Keratinocyte (primary cell): ENCODE results near the gene CRISPLD2.

Experiments
- EZH2 ChIP-seq: IDR thresholded peaks from one replicate; pipeline ENCODE4 v1.6.1; 2012; ENCODE audit warnings: inconsistent platforms, mild to moderate bottlenecking, low read length, moderate library complexity
- TF ChIP-seq, protein P1 (sequence below), 3 experiments: IDR thresholded peaks in 1 of 3; conservative IDR thresholded peaks in 1 of 3; optimal IDR thresholded peaks in 1 of 3; 2 replicates in 2 of 3; 3 replicates in 1 of 3; pipeline versions ENCODE3 to v1.5.1; 2011; ENCODE audit warnings: low read length in 3 of 3, mild to moderate bottlenecking in 3 of 3, moderate library complexity in 2 of 3, control low read depth in 1 of 3, inconsistent platforms in 1 of 3; ENCODE audit not compliant: insufficient read depth in 2 of 3; ENCODE audit errors: extremely low read depth in 1 of 3

DNA sequence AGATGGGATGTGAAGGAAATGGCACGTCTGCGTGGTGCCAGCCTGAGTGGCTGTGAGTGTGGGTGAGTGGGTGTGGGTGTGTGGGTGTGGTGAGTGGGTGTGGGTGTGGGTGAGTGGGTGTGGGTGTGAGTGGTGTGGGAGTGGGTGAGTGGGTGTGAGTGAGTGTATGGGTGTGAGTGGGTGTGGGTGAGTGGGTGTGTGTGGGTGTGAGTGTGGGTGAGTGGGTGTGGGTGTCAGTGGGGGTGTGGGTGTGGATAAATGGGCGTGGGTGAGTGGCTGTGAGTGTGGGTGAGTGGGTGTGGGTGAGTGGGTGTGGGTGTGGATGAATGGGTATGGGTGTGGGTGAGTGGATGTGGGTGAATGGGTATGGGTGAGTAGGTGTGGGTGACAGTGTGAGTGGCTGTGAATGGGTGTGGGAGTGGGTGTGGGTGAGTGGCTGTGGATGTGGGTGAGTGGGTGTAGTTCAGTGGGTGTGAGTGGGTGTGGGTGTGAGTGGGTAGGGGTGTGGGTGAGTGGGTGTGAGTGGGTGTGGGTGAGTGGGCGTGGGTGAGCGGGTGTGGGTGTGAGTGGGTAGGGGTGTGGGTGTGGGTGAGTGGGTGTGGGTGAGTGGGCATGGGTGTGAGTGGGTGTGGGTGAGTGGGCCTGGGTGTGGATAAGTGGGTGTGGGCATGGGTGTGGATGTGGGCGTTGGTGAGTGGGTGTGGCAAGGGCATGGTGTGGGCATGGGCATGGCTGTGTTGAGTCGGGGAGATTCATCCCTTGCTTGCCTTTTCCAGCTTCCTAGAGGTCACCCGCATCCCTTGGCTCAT lies 110.7 kb downstream of the CRISPLD2 start:
- TF ChIP-seq, protein P1, sequence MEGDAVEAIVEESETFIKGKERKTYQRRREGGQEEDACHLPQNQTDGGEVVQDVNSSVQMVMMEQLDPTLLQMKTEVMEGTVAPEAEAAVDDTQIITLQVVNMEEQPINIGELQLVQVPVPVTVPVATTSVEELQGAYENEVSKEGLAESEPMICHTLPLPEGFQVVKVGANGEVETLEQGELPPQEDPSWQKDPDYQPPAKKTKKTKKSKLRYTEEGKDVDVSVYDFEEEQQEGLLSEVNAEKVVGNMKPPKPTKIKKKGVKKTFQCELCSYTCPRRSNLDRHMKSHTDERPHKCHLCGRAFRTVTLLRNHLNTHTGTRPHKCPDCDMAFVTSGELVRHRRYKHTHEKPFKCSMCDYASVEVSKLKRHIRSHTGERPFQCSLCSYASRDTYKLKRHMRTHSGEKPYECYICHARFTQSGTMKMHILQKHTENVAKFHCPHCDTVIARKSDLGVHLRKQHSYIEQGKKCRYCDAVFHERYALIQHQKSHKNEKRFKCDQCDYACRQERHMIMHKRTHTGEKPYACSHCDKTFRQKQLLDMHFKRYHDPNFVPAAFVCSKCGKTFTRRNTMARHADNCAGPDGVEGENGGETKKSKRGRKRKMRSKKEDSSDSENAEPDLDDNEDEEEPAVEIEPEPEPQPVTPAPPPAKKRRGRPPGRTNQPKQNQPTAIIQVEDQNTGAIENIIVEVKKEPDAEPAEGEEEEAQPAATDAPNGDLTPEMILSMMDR (optimal IDR thresholded peaks at IDR 0.05 in 1 of 3, IDR thresholded peaks at IDR 0.05 in 1 of 3, conservative IDR thresholded peaks at IDR 0.05 in 1 of 3; ENCODE audit: extremely low read depth in 1 of 3, insufficient read depth in 2 of 3, low read length in 3 of 3): no peak
- TF ChIP-seq EZH2: no peak
